Uterus (tissue), 4 donors: ENCODE data around the gene TLCD4. TPM values are rescaled to one million over a fixed set of nuclear protein-coding genes. Genes with fewer than 3 reads are reported as not detected.

Experiments
- DNase-seq, 2 donors: peaks; one replicate each; pipeline ENCODE4 v3.0.0-alpha.2; 2019 to 2020
- H3K27ac ChIP-seq, 2 donors: fragments of 200-600 bp; sonication (generic); 1 replicate in 1 of 2; 2 replicates in 1 of 2; pipeline ENCODE4 v1.5.1; 2016 to 2018
- H3K27me3 ChIP-seq, 2 donors: fragments of 200-600 bp; sonication (generic); one replicate each; pipeline ENCODE4 v1.5.1; 2018 to 2019; ENCODE audit warnings: control low read depth in 1 of 2
- H3K36me3 ChIP-seq, 2 donors: fragments of 200-600 bp; sonication (generic); one replicate each; pipeline ENCODE4 v1.5.1; 2019; ENCODE audit warnings: control low read depth in 1 of 2
- H3K4me1 ChIP-seq, 2 donors: fragments of 200-600 bp; sonication (generic); one replicate each; pipeline ENCODE4 v1.5.1; 2018 to 2019; ENCODE audit warnings: control low read depth in 1 of 2
- H3K4me3 ChIP-seq, 2 donors: fragments of 200-600 bp; sonication (generic); 1 replicate in 1 of 2; 2 replicates in 1 of 2; pipeline ENCODE4 v1.5.1; 2018 to 2019; ENCODE audit warnings: mild to moderate bottlenecking in 1 of 2
- H3K9me3 ChIP-seq, 2 donors: fragments of 200-600 bp; sonication (generic); one replicate each; pipeline ENCODE4 v1.5.1; 2019; ENCODE audit warnings: control low read depth in 1 of 2
- CTCF ChIP-seq, 4 experiments: fragments of 200-600 bp in 2 of 4; fragments of 450-650 bp in 2 of 4; sonication (generic) in 2 of 4; IDR thresholded peaks; one replicate each; pipeline ENCODE4 v1.5.1; 2016 to 2019; ENCODE audit warnings: antibody characterized with exemption in 4 of 4, mild to moderate bottlenecking in 2 of 4, moderate library complexity in 1 of 4
- POLR2A ChIP-seq, 2 donors: fragments of 450-650 bp; IDR thresholded peaks; one replicate each; pipeline ENCODE4 v1.6.1; 2016; ENCODE audit warnings: antibody characterized with exemption in 2 of 2, mild to moderate bottlenecking in 1 of 2, moderate library complexity in 1 of 2
- intact Hi-C: fragments of 100-400 bp; cut with DNase I; formaldehyde crosslinking; loops from one replicate; pipeline ENCODE4 v1.15.1; 2023; ENCODE audit warnings: low total_unique reads
- total RNA-seq, 4 donors: library from RNA; depleted of rRNA in 3 of 4; stranded (reverse); fragments of >200 nt in 3 of 4; gene quantifications; one replicate each; pipeline versions ENCODE4 v1.1.0 to v1.2.4, GENCODE V29; 2014 to 2023
- donor health status: DM: yes; HTN: yes; CAD: no.

Gene TLCD4
- total RNA-seq, 4 donors from 2014 or later: 2.0 to 42.6 (median 13.1) TPM

DNA sequence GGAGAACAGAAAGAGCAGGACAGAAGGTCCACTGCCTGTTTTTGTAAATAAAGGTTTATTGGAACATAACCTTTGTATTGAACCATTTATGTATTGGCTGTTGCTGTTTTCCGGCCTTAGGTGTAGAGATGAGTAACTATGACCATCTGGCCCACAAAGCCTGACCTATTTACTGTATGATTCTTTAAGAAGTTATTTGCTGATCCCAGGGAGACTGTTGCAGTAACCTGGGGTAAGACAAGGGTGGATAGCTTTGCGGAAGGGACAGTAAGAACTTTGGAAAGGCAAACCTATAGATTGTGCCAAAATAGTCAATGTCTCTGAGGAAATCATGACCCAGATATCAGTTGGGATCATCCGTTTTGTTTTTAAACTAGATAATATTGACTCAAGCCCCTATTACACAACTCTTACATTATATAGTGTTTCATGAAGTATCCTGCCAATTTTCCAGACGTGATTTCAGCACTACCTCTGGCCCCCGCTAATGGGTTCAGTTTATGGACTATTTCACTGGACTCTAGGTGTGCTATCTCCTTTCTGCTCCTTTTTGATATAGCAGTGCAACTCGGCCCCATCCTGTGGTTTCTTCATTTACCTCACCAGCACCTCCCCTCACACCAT lies 20.8 kb upstream of the TLCD4 start:
- intact Hi-C loops: no loop called here
- H3K9me3 ChIP-seq: no peaks in the 10 kb centered on the region
- H3K27ac ChIP-seq: no peak overlapping the region
- no peaks in the 10 kb centered on the region for H3K27me3 ChIP-seq
- no peak for DNase-seq
- H3K4me3 ChIP-seq: no peak overlapping the region
- no peaks in the 10 kb centered on the region for H3K36me3 ChIP-seq
- no peak for TF ChIP-seq POLR2A (IDR thresholded peaks at IDR 0.05)
- no peak for TF ChIP-seq CTCF (IDR thresholded peaks at IDR 0.05)
- no peaks in the 10 kb centered on the region for H3K4me1 ChIP-seq

DNA sequence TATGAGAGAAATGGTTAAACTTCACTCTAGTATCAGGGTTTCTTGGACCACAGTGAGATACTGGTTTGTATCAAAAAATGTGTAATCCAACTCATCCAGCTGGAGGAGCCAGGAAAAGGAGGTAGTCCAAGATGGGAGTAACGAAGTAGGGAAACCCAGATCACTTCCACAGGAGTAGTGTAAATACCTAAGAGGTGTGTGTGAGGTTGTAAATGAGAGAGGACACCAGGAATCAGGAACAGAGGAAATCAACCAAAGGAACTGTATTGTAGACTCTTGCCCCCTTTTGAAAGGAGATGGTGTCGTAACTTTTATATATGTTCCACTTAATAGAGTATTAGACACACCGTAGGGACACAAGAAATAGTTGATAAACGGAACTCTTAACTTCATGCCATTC lies 19.7 kb upstream of the TLCD4 start:
- Histone ChIP-seq H3K4me1 (no peaks in the 10 kb centered on the region), H3K36me3 (no peaks in the 10 kb centered on the region), H3K27ac (no peak overlapping the region), H3K27me3 (no peaks in the 10 kb centered on the region), H3K9me3 (no peaks in the 10 kb centered on the region), H3K4me3 (no peak overlapping the region)
- intact Hi-C loops: no loop called here
- DNase-seq: no peak
- no peak for TF ChIP-seq POLR2A (IDR thresholded peaks at IDR 0.05)
- no peak for TF ChIP-seq CTCF (IDR thresholded peaks at IDR 0.05)

GRCh38 chr1:95098196-95098595 lies 19.0 kb upstream of the TLCD4 start:
- DNase-seq: no peak
- H3K27ac ChIP-seq: no peak overlapping the region
- no peak for TF ChIP-seq CTCF (IDR thresholded peaks at IDR 0.05)
- H3K9me3 ChIP-seq: no peaks in the 10 kb centered on the region
- H3K36me3 ChIP-seq: no peaks in the 10 kb centered on the region
- no peaks in the 10 kb centered on the region for H3K27me3 ChIP-seq
- no peak overlapping the region for H3K4me3 ChIP-seq
- no peaks in the 10 kb centered on the region for H3K4me1 ChIP-seq
- intact Hi-C loops: no loop called here

DNA sequence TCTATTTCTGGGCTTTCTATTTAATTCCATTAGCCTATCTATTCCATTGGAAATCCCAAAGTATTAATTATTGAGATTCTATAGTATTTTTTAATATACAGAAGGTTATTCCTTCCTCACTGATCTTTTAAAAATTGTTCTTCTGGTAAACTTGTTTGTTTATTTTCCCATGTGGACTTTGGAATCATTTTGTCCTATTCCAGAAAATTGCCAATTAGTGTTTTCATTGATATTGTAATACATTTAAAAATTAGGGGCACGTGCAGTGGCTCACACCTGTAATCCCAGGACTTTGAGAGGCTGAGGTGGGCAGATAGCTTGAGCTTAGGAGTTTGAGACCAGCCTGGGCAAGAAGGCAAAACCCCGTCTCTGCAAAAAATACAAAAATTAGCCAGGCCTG lies 8.4 kb upstream of the TLCD4 start:
- no peaks in the 10 kb centered on the region for H3K9me3 ChIP-seq
- intact Hi-C loops: no loop called here

DNA sequence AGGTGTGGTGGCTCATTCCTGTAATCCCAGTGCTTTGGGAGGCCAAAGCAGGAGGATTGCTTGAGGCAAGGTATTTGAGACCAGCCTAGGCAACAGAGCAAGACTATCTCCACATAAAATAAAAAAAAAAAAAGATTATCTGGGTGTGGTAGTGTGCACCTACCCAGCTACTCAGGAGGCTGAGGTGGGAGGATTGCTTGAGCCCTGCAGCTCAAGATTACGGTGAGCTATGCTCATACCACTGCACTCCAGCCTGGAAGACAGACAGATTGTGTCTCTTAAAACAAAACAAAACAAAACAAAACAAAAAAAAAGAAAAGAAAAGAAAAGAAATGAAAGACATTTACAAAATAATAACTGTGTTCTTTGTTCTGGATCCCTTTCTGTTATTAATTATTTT lies 6.1 kb upstream of the TLCD4 start:
- no peaks in the 10 kb centered on the region for H3K27me3 ChIP-seq
- DNase-seq: no peak
- H3K36me3 ChIP-seq: no peaks in the 10 kb centered on the region
- intact Hi-C loops: no loop called here
- no peaks in the 10 kb centered on the region for H3K9me3 ChIP-seq
- TF ChIP-seq CTCF (IDR thresholded peaks at IDR 0.05) (no peak), POLR2A (IDR thresholded peaks at IDR 0.05) (no peak)
- H3K27ac ChIP-seq: no peak overlapping the region
- no peak overlapping the region for H3K4me3 ChIP-seq
- H3K4me1 ChIP-seq: no peaks in the 10 kb centered on the region

More for the DNA sequence above, 8.4 kb upstream of the TLCD4 start:
- no peak for DNase-seq
- Histone ChIP-seq H3K27ac (no peak overlapping the region), H3K36me3 (no peaks in the 10 kb centered on the region), H3K27me3 (no peaks in the 10 kb centered on the region), H3K4me3 (no peak overlapping the region), H3K4me1 (no peaks in the 10 kb centered on the region)
- TF ChIP-seq CTCF (IDR thresholded peaks at IDR 0.05): no peak
